HCEC 1CT (cell line): ENCODE data around the gene BPIFA3.

Source experiments
- DNase-seq: peaks from one replicate; pipeline ENCODE4 v3.0.0-alpha.2; 2017

Gene BPIFA3

DNA sequence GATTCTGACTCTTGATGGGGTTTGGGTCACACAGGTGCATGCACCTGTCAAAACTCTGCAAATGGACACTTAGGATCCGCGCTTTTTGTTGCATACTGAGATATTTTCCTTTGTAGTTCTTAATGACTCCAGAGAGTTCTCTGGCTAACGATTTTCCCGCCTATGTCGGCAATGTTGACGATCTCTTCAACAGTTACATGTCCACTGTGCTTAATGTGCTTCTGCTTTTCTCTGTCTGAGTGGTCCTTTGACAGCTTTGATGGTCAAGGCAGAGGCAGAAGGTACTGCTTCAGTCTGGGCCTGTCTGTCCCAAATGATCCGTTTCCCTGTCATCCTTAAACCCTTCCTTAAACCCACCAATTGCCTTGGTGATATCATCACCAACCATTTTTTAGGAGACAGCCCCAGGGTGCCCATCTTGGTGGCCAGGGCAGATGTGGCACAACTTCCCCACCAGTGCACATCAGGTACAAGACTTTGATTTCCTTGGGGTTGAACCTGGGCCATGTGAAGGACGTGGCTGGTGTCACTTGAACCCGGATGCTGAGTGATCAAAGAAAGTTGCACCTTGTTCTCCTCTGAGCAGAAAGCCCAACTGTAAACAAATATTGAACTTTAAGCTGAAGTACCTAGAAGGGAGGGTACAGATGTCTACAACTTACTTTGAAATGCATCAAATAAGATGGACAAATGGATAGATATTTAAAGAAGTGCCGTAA, 55.2 kb downstream of the BPIFA3 start:
- no peak for DNase-seq

DNA sequence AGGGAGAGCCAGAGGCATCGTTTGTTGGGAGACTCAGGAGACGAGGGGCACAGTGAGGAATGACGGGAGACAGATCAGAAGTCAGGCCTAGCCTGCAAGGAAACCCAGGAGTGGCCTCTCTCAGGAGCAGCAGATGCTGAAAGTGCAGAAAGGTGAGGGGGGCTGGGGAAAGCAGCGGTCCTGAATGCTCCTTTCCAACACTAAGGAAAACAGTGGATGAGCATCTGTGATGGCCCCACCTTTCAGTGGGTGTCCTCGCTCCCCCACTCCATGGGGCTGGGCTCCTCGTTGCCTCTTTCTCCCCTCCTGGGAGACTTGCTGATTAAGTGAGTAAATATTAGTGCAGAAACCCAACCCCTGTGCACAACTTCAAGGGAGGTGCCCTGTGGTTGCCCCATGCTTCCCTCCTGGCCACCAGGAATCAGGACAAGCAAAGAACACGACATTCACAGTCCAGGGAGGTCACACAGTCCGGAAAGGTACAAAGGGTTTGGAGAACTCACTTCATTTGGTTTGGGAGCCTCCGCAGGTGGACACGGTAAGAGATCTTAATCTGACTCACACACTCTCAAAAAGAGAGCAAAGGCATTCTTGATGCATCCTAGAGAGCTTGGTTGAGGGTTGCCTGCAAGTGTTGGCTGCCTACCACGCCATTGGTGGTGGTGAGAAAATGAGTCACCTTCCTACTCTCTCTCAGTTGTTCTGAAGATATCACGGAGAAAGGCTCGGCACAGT, 56.1 kb downstream of the BPIFA3 start:
- no peak for DNase-seq

DNA sequence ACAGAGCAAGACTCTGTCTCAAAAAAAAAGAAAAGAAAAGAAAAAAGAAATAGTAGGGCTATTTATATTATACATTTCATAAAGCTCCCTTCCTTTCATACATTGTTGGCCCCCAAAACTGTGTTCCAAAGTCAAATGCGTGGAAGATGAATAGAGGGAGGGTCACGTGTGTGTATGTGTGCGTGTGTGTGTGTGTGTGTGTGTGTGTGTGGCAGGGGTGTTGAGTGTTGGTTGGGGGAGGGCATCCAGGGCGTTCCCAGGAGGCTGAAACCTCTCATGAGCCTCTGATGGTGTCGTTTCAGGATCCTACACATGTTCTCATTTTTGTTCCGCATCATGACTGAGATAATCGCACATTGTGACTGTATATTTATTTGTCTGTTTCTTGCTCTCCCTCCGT, 58.1 kb downstream of the BPIFA3 start:
- DNase-seq, result no peak

DNA sequence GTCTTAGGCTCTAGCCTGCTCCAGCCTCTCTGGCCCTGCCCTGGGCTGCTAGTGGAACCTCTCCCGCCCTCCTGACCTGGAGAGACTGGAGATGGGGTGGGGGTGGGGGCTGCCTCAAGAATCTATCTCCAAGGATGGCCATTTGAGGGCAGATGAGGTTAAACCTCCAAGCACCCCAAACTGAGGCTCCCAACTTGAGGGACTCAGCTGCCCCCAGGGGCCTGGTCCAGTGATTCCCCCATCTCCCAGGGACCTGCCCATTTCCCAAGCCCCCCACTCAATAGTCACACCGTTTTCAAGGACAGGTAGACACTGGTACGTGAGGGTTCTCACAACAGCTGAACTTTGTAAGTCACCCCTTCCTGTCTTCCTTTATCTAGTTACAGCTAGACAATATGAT, 58.7 kb downstream of the BPIFA3 start:
- no peak for DNase-seq

DNA sequence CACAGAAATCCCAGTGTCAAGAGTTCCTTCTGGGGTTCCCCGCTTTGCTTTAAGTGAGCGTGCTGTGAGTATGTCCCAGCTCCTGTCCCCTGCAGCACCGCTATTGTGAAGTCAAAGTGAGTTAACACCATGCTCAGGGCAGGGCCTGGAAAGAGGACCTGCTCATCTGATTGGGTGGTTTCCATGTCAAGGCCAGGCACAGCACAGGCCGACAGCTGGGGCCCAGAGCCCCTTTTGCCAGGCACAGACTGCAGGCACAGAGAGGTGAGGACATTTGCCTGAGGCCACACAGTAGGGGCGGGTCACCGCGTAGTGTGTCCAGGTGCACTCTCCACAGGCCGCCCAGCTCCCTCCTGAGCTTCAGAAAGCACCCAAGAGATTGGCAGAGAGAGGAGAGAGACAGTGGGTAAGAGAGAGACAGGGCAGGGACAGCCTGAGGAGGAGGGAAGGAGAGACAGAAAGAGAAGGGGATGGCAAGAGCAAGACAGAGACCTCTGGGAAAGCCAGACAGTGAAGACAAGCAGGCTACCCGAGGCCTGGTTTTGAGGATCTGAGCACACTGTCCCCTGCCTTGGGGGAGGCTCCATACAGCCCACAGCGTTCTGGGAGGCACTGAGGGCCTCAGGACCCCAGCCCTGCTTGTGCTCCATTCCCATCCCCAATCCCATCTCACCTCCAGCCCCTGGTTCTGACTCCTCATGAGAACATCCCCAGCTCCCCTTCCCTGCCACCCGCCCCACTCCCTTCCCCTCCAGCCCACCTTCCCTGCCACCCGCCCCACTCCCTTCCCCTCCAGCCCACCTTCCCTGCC, 59.4 kb downstream of the BPIFA3 start:
- DNase-seq, result no peak
